Natural killer cell (primary cell): ENCODE measurements around the gene ZCCHC17. TPM values are rescaled to one million over a fixed set of nuclear protein-coding genes. Genes with fewer than 3 reads are reported as not detected.

ENCODE experiments used
- ATAC-seq, 3 donors: fragments of 150-1000 bp in 2 of 3; fragments of 200-7000 bp in 1 of 3; cut with Tn5 transposase; 1 replicate in 1 of 3; 2 replicates in 2 of 3; pipeline ENCODE4 v1.10.0; 2021; ENCODE audit warnings: mild to moderate bottlenecking in 2 of 3, moderate library complexity in 2 of 3
- DNase-seq, 2 donors: peaks; one replicate each; pipeline versions ENCODE4 v3.0.0 to v3.0.0-alpha.2; 2013 to 2021; ENCODE audit warnings: mixed read lengths in 1 of 2
- H3K27ac ChIP-seq: one replicate; pipeline ENCODE4 v1.5.1; 2013; ENCODE audit warnings: mild to moderate bottlenecking, low read length
- H3K27me3 ChIP-seq: one replicate; pipeline ENCODE4 v1.6.1; 2013; ENCODE audit warnings: low read length; ENCODE audit not compliant: control insufficient read depth, insufficient read depth
- H3K36me3 ChIP-seq: one replicate; pipeline ENCODE4 v1.6.1; 2013; ENCODE audit warnings: low read length; ENCODE audit not compliant: control insufficient read depth, insufficient read depth
- H3K4me1 ChIP-seq: one replicate; pipeline ENCODE4 v1.6.1; 2013; ENCODE audit warnings: low read length; ENCODE audit not compliant: control insufficient read depth, insufficient read depth
- H3K4me3 ChIP-seq: one replicate; pipeline ENCODE4 v1.5.1; 2013; ENCODE audit warnings: low read length
- H3K9me3 ChIP-seq: one replicate; pipeline ENCODE4 v1.6.1; 2013; ENCODE audit warnings: low read length; ENCODE audit not compliant: control insufficient read depth, insufficient read depth
- H3K27ac Mint-ChIP-seq, 2 donors: one replicate each; pipeline ENCODE4 v1.8.0; 2022; ENCODE audit warnings: mild to moderate bottlenecking in 2 of 2, mixed read lengths in 2 of 2, moderate library complexity in 1 of 2
- H3K27me3 Mint-ChIP-seq, 2 donors: one replicate each; pipeline ENCODE4 v1.8.0; 2022; ENCODE audit warnings: low read depth in 2 of 2, mixed read lengths in 2 of 2
- H3K36me3 Mint-ChIP-seq: one replicate; pipeline ENCODE4 v1.8.0; 2022; ENCODE audit warnings: mixed read lengths
- H3K4me1 Mint-ChIP-seq, 2 donors: one replicate each; pipeline ENCODE4 v1.8.0; 2022; ENCODE audit warnings: mixed read lengths in 2 of 2
- H3K4me3 Mint-ChIP-seq: one replicate; pipeline ENCODE4 v1.8.0; 2022; ENCODE audit warnings: mild to moderate bottlenecking, moderate library complexity, mixed read lengths
- H3K9me3 Mint-ChIP-seq, 2 donors: one replicate each; pipeline ENCODE4 v1.8.0; 2022; ENCODE audit warnings: mixed read lengths in 2 of 2
- CTCF ChIP-seq: fragments of 200-600 bp; IDR thresholded peaks from one replicate; pipeline ENCODE4 v1.8.0; 2022; ENCODE audit warnings: antibody characterized with exemption
- WGBS: methylation state at CpG from one replicate; pipeline ENCODE4 v1.1.7; 2013; ENCODE audit warnings: missing lambda C conversion rate; ENCODE audit not compliant: insufficient coverage; 5-methylcytosine and 5-hydroxymethylcytosine counted together
- intact Hi-C: fragments of 100-400 bp; cut with micrococcal nuclease; formaldehyde crosslinking; loops from one replicate; pipeline ENCODE4 v1.14.2; 2022
- total RNA-seq, 4 donors: library from RNA; stranded (reverse); fragments of 120-200 nt in 1 of 4; gene quantifications; one replicate each; pipeline versions ENCODE4 v1.2.3 to v1.2.4, GENCODE V29; 2013 to 2022

ZCCHC17 gene
- total RNA-seq, 3 donors from 2014 or later (not counting 1 experiment from before 2014, with no cell fraction given), result 24.1 to 31.1 (median 27.8) TPM

GRCh38 chr1:31378001-31378400, 81.2 kb downstream of the ZCCHC17 start:
- no peak for TF ChIP-seq CTCF

GRCh38 chr1:31380181-31380580, 83.3 kb downstream of the ZCCHC17 start:
- Mint-ChIP-seq H3K27me3 (peaks cover 0 to 19% of the 10 kb centered on the region in 2 donors), H3K36me3 (no peaks in the 10 kb centered on the region), H3K27ac (no peak overlapping the region), H3K9me3 (no peaks in the 10 kb centered on the region), H3K4me1 (peaks cover 6 to 7% of the 10 kb centered on the region in 2 donors), H3K4me3 (no peak overlapping the region)
- no peaks in the 10 kb centered on the region for H3K9me3 ChIP-seq
- intact Hi-C loops, result no loop called here
- no peaks in the 10 kb centered on the region for H3K4me1 ChIP-seq
- no peak for TF ChIP-seq CTCF
- no peak overlapping the region for H3K4me3 ChIP-seq
- H3K36me3 ChIP-seq, result no peaks in the 10 kb centered on the region
- no peak for DNase-seq
- ATAC-seq, result no peak
- H3K27ac ChIP-seq, result no peak overlapping the region
- WGBS, result 87% methylated on average over 3 of the region's 3 CpGs
- no peaks in the 10 kb centered on the region for H3K27me3 ChIP-seq

More at GRCh38 chr1:31378001-31378400, 81.2 kb downstream of the ZCCHC17 start:
- Histone ChIP-seq H3K36me3 (no peaks in the 10 kb centered on the region), H3K4me1 (peaks cover 10% of the 10 kb centered on the region), H3K27ac (no peak overlapping the region), H3K27me3 (no peaks in the 10 kb centered on the region), H3K4me3 (no peak overlapping the region), H3K9me3 (no peaks in the 10 kb centered on the region)
- H3K36me3 Mint-ChIP-seq, result no peaks in the 10 kb centered on the region
- no peak overlapping the region for H3K4me3 Mint-ChIP-seq
- peaks cover 18 to 19% of the 10 kb centered on the region in 2 donors for H3K4me1 Mint-ChIP-seq
- ATAC-seq, result no peak
- intact Hi-C loops, result no loop called here
- no peaks in the 10 kb centered on the region for H3K9me3 Mint-ChIP-seq
- no peak for DNase-seq
- H3K27me3 Mint-ChIP-seq, result peaks cover 0 to 15% of the 10 kb centered on the region in 2 donors
- no peak overlapping the region for H3K27ac Mint-ChIP-seq

- no peaks in the 10 kb centered on the region for H3K27me3 ChIP-seq
- DNase-seq (no peak), ATAC-seq (no peak)
- H3K9me3 Mint-ChIP-seq, result no peaks in the 10 kb centered on the region
- H3K4me3 ChIP-seq, result no peak overlapping the region
- intact Hi-C loops, result no loop called here
- no peak overlapping the region for H3K4me3 Mint-ChIP-seq
- no peak overlapping the region for H3K27ac ChIP-seq
- H3K27me3 Mint-ChIP-seq, result peaks cover 0 to 23% of the 10 kb centered on the region in 2 donors
- H3K4me1 Mint-ChIP-seq, result peaks cover 2 to 6% of the 10 kb centered on the region in 2 donors
- TF ChIP-seq CTCF, result no peak
- H3K27ac Mint-ChIP-seq, result no peak overlapping the region
- H3K36me3 ChIP-seq, result no peaks in the 10 kb centered on the region
- WGBS, result 88% methylated on average over 6 of the region's 6 CpGs
- no peaks in the 10 kb centered on the region for H3K36me3 Mint-ChIP-seq
- no peaks in the 10 kb centered on the region for H3K9me3 ChIP-seq
- H3K4me1 ChIP-seq, result no peaks in the 10 kb centered on the region
Measured at GRCh38 chr1:31381394-31382294, 84.8 kb downstream of the ZCCHC17 start.
